Stimulated activated memory B cell treated with anti-CD40 and anti-IgM and Interleukin-4, amounts not matched to agents 10 μg/mL and 1 μg/mL and 100 μg/mL, for 72 hours (primary cell): ENCODE data around the gene GMIP.

Source experiments
- ATAC-seq: fragments of 150-1000 bp; cut with Tn5 transposase; 2 replicates; pipeline ENCODE4 v1.10.0; 2021
- H3K27ac Mint-ChIP-seq: one replicate; pipeline ENCODE4 v1.8.0; 2022; ENCODE audit warnings: mild to moderate bottlenecking, mixed read lengths
- H3K27me3 Mint-ChIP-seq: one replicate; pipeline ENCODE4 v1.8.0; 2022; ENCODE audit warnings: mixed read lengths
- H3K36me3 Mint-ChIP-seq: one replicate; pipeline ENCODE4 v1.8.0; 2022; ENCODE audit warnings: mixed read lengths
- H3K4me1 Mint-ChIP-seq: one replicate; pipeline ENCODE4 v1.8.0; 2022; ENCODE audit warnings: mixed read lengths
- H3K4me3 Mint-ChIP-seq: one replicate; pipeline ENCODE4 v1.8.0; 2022; ENCODE audit warnings: mild to moderate bottlenecking, moderate library complexity, mixed read lengths
- H3K9me3 Mint-ChIP-seq: one replicate; pipeline ENCODE4 v1.8.0; 2022; ENCODE audit warnings: mixed read lengths

GMIP gene

GRCh38 chr19:19587771-19588170, 55.7 kb downstream of the GMIP start:
- Mint-ChIP-seq H3K9me3 (no peaks in the 10 kb centered on the region), H3K36me3 (peaks cover 42% of the 10 kb centered on the region), H3K27ac (peak overlapping the region; percentile 91), H3K4me1 (peaks cover 29% of the 10 kb centered on the region), H3K4me3 (no peak overlapping the region), H3K27me3 (no peaks in the 10 kb centered on the region)
- no peak for ATAC-seq

- no peak for ATAC-seq
- Mint-ChIP-seq H3K27ac (no peak overlapping the region), H3K4me3 (no peak overlapping the region), H3K36me3 (peaks cover 48% of the 10 kb centered on the region), H3K9me3 (no peaks in the 10 kb centered on the region), H3K4me1 (peaks cover 13% of the 10 kb centered on the region), H3K27me3 (no peaks in the 10 kb centered on the region)
These were observed 59.1 kb downstream of the GMIP start for GRCh38 chr19:19584356-19584755.

DNA sequence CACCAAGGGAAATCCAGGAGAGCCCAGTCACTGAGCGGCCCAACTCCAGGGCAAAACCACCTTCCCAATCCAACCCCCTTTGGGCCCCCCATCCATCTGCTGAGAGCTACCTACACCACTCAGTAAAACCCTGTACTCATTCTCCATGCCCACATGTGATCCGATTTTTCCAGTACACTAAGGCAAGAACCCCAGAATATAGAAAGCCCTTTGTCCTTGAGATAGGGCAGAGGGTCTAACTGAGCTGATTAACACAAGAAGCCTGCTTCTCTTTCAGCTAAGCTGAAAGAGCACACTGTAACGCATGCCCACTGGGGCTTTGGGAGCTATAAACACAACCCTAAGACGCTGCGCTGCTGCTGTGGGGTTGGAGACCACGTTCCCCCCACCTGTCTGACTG, 61.0 kb downstream of the GMIP start:
- Mint-ChIP-seq H3K4me3 (no peak overlapping the region), H3K36me3 (peaks cover 36% of the 10 kb centered on the region), H3K27ac (no peak overlapping the region), H3K27me3 (no peaks in the 10 kb centered on the region), H3K4me1 (peaks cover 13% of the 10 kb centered on the region), H3K9me3 (no peaks in the 10 kb centered on the region)
- ATAC-seq: no peak

- H3K9me3 Mint-ChIP-seq: no peaks in the 10 kb centered on the region
- no peaks in the 10 kb centered on the region for H3K27me3 Mint-ChIP-seq
- H3K36me3 Mint-ChIP-seq: peaks cover 36% of the 10 kb centered on the region
- H3K27ac Mint-ChIP-seq: peak overlapping the region; percentile 50
- H3K4me3 Mint-ChIP-seq: no peak overlapping the region
- ATAC-seq: no peak
- peaks cover 13% of the 10 kb centered on the region for H3K4me1 Mint-ChIP-seq
These were observed 62.1 kb downstream of the GMIP start for GRCh38 chr19:19581391-19581790.

- H3K36me3 Mint-ChIP-seq: peaks cover 35% of the 10 kb centered on the region
- ATAC-seq: no peak
- H3K9me3 Mint-ChIP-seq: no peaks in the 10 kb centered on the region
- H3K4me3 Mint-ChIP-seq: no peak overlapping the region
- no peaks in the 10 kb centered on the region for H3K27me3 Mint-ChIP-seq
- H3K4me1 Mint-ChIP-seq: peaks cover 16% of the 10 kb centered on the region
- peak overlapping the region; percentile 50 for H3K27ac Mint-ChIP-seq
These were observed 63.0 kb downstream of the GMIP start for GRCh38 chr19:19580418-19580817.

DNA sequence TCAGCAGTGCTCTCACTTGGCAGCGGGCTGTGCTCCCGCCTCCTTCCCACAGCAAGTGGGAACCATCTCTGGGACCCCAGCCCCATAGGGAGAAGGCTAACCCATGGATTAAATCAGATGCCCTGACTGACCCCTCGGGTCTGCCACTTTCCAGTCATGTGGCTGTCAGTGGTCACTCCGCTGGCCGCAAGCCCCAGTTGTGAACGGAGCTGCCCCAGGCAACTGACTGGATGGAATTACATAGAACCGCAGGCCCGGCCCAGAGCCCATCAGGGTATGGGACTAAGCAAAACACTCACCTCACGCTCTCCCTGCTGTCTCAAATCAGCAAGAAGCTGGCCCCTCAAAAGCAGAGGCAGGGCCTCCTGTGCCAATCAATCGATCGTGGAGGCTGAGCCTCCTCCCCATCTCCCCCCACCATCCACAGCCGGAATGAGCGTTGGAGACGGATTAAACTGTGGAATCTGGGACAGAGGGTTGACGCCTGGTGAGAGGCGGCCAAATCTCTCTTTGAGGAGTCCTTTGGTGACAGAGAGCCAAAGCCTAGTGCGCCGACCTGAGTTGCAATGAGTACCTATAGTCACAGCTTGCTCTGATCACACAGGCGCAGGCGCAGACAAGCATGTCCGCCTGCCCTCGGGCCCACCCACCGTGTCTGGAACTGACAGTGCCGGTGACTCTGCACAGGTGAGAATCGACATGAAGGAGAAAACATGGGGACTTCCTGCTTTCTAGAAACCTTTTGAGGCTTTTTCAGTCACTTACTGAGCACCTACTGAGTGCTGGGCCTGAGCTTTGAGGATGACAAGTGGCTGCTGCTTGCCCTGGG, 63.7 kb downstream of the GMIP start:
- ATAC-seq: no peak
- H3K4me1 Mint-ChIP-seq: peaks cover 19% of the 10 kb centered on the region
- H3K36me3 Mint-ChIP-seq: peaks cover 36% of the 10 kb centered on the region
- H3K9me3 Mint-ChIP-seq: no peaks in the 10 kb centered on the region
- no peaks in the 10 kb centered on the region for H3K27me3 Mint-ChIP-seq
- no peak overlapping the region for H3K27ac Mint-ChIP-seq
- H3K4me3 Mint-ChIP-seq: no peak overlapping the region
